Spleen (tissue), 11 donors: ENCODE data around the gene SCPEP1. TPM values are rescaled to one million over a fixed set of nuclear protein-coding genes. Genes with fewer than 3 reads are reported as not detected.

Experiments
- DNase-seq: peaks from one replicate; pipeline ENCODE4 v3.0.0-alpha.2; 2020
- H3K27ac ChIP-seq, 8 donors: fragments of 200-600 bp; sonication (generic) in 7 of 8; 1 replicate in 4 of 8; 2 replicates in 4 of 8; pipeline versions ENCODE4 v1.5.0 to v1.8.0; 2016 to 2021; ENCODE audit warnings: inconsistent platforms in 4 of 8, mild to moderate bottlenecking in 4 of 8, moderate library complexity in 1 of 8
- H3K27me3 ChIP-seq, 7 donors: fragments of 200-600 bp; sonication (generic) in 6 of 7; replicated peaks in 1 of 7; 1 replicate in 4 of 7; 2 replicates in 3 of 7; pipeline versions ENCODE4 v1.5.0 to v1.8.0; 2016 to 2021; ENCODE audit warnings: inconsistent platforms in 3 of 7, mild to moderate bottlenecking in 1 of 7
- H3K36me3 ChIP-seq, 6 donors: fragments of 200-600 bp; sonication (generic) in 5 of 6; 1 replicate in 4 of 6; 2 replicates in 2 of 6; pipeline versions ENCODE4 v1.5.0 to v1.8.0; 2016 to 2021; ENCODE audit warnings: inconsistent platforms in 2 of 6
- H3K4me1 ChIP-seq, 6 donors: fragments of 200-600 bp; sonication (generic) in 5 of 6; 1 replicate in 3 of 6; 2 replicates in 3 of 6; pipeline versions ENCODE4 v1.5.0 to v1.8.0; 2016 to 2021; ENCODE audit warnings: inconsistent platforms in 3 of 6
- H3K4me3 ChIP-seq, 8 donors: fragments of 200-600 bp; sonication (generic) in 7 of 8; 1 replicate in 4 of 8; 2 replicates in 4 of 8; pipeline versions ENCODE4 v1.5.0 to v1.8.0; 2016 to 2021; ENCODE audit warnings: inconsistent platforms in 4 of 8, mild to moderate bottlenecking in 4 of 8, moderate library complexity in 2 of 8
- H3K9me3 ChIP-seq, 8 donors: fragments of 200-600 bp; sonication (generic) in 7 of 8; 1 replicate in 4 of 8; 2 replicates in 4 of 8; pipeline versions ENCODE4 v1.5.0 to v1.8.0; 2016 to 2021; ENCODE audit warnings: inconsistent platforms in 4 of 8
- CTCF ChIP-seq, 11 experiments: fragments of 200-600 bp in 7 of 11; fragments of 450-650 bp in 4 of 11; sonication (generic) in 4 of 11; IDR thresholded peaks in 8 of 11; conservative IDR thresholded peaks in 3 of 11; 1 replicate in 7 of 11; 2 replicates in 4 of 11; pipeline versions ENCODE4 v1.4.0 to v1.8.0; 2016 to 2021; ENCODE audit warnings: antibody characterized with exemption in 11 of 11, inconsistent platforms in 4 of 11, mild to moderate bottlenecking in 1 of 11
- POLR2A ChIP-seq, 3 donors: fragments of 450-650 bp; IDR thresholded peaks; one replicate each; pipeline ENCODE4 v1.5.1; 2017; ENCODE audit warnings: antibody characterized with exemption in 3 of 3, mild to moderate bottlenecking in 1 of 3
- POLR2AphosphoS5 ChIP-seq, 3 donors: sonication (generic); formaldehyde crosslinking; IDR thresholded peaks; one replicate each; pipeline ENCODE4 v1.5.1; 2017; ENCODE audit warnings: antibody characterized with exemption in 3 of 3
- WGBS, 5 donors: extraction: QIAGEN DNeasy Blood & Tissue Kit in 3 of 5; methylation state at CpG; one replicate each; pipeline versions ENCODE4 v1.1.5 to v1.1.7; 2013 to 2018; 5-methylcytosine and 5-hydroxymethylcytosine counted together
- intact Hi-C: fragments of 100-400 bp; cut with DNase I; formaldehyde crosslinking; loops from one replicate; pipeline ENCODE4 v1.15.0; 2023; ENCODE audit warnings: low total_unique reads
- polyA plus RNA-seq, 3 donors: library from polyadenylated mRNA; stranded (reverse); fragments of 200-250 nt; gene quantifications; one replicate each; pipeline ENCODE4 v1.2.1, GENCODE V29; 2013
- total RNA-seq, 7 donors: library from RNA; depleted of rRNA in 3 of 7; stranded (reverse); fragments of >200 nt in 3 of 7; fragmentation: NEBNext Ultra II Directional in 4 of 7; extraction: Animal tissue kit (Norgen Biotek cat#: 25700) in 4 of 7; gene quantifications; one replicate each; pipeline versions ENCODE4 v1.1.0 to v1.2.1, GENCODE V29; 2016 to 2021
- donor health status: healthy with polysubstance abuse.
- donor health status: DM: no; HTN: no; CAD: no; lungs with moderate emphysema.
- donor health status: DM: no; HTN: no; CAD: no.
- donor health status: Bipolar disorder and iron deficiency.
- donor health status: healthy.
- donor health status: DM: no; HTN: no; CAD: no.
- donor health status: DM: yes; HTN: yes; CAD: no.

Gene SCPEP1
- total and polyA plus RNA-seq, 10 donors: 74.4 to 127 (median 97.7) TPM

- Histone ChIP-seq H3K27ac (no peak overlapping the region), H3K4me3 (no peak overlapping the region), H3K9me3 (no peaks in the 10 kb centered on the region), H3K27me3 (peaks cover 0 to 18% (median 9%) of the 10 kb centered on the region in 7 donors), H3K4me1 (peaks cover 0 to 18% (median 3%) of the 10 kb centered on the region in 6 donors), H3K36me3 (no peaks in the 10 kb centered on the region)
- no peak for TF ChIP-seq POLR2A (IDR thresholded peaks at IDR 0.05)
- no peak for TF ChIP-seq CTCF (IDR thresholded peaks at IDR 0.05 in 8 of 11, conservative IDR thresholded peaks at IDR 0.05 in 3 of 11)
- TF ChIP-seq POLR2AphosphoS5 (IDR thresholded peaks at IDR 0.05): no peak
- no peak for DNase-seq
- intact Hi-C loops: no loop called here
- WGBS, 5 donors: 83 to 89% (median 87%) methylated on average over 5 of the region's 5 CpGs
Observed at GRCh38 chr17:57051886-57052361, 74.0 kb downstream of the SCPEP1 start.

Other genes with a start within 250 kb of the SCPEP1 start
- gene C17orf67, start 144.2 kb upstream of the SCPEP1 start, total RNA-seq: 1 to 10 TPM; 2.4 to 6.0 (median 4.3) TPM
- 10 to 100 TPM in 1 of 3 donors, 1 to 10 TPM in 2; 2.0 to 10.4 (median 6.9) TPM for gene C17orf67, start 144.2 kb upstream of the SCPEP1 start, polyA plus RNA-seq
- 10 to 100 TPM; 14.3 to 37.3 (median 25.3) TPM for gene DGKE, start 144.0 kb upstream of the SCPEP1 start, total RNA-seq
- gene DGKE, start 144.0 kb upstream of the SCPEP1 start, polyA plus RNA-seq: 1 to 10 TPM; 2.3 to 5.6 (median 4.2) TPM
- 100 to 1,000 TPM in 6 of 7 donors, 10 to 100 TPM in 1; 99.8 to 168 (median 139) TPM for gene TRIM25, start 64.1 kb upstream of the SCPEP1 start, total RNA-seq
- 10 to 100 TPM; 13.8 to 34.1 (median 15.0) TPM for gene TRIM25, start 64.1 kb upstream of the SCPEP1 start, polyA plus RNA-seq
- 10 to 100 TPM; 11.9 to 22.7 (median 15.2) TPM for gene COIL, start 17.1 kb upstream of the SCPEP1 start, total RNA-seq
- gene COIL, start 17.1 kb upstream of the SCPEP1 start, polyA plus RNA-seq: 10 to 100 TPM; 10.0 to 12.6 (median 10.8) TPM
- 10 to 100 TPM; 15.0 to 23.9 (median 21.1) TPM for gene AKAP1, start 107.1 kb downstream of the SCPEP1 start, total RNA-seq
- 10 to 100 TPM in 1 of 3 donors, 1 to 10 TPM in 2; 6.7 to 12.5 (median 9.4) TPM for gene AKAP1, start 107.1 kb downstream of the SCPEP1 start, polyA plus RNA-seq